IMR-90 (cell line): ENCODE results near the gene CCNJ. TPM values are rescaled to one million over a fixed set of nuclear protein-coding genes. Genes with fewer than 3 reads are reported as not detected.

ENCODE experiments used
- ATAC-seq: fragments of 200-7000 bp; cut with Tn5 transposase; 2 replicates; pipeline ENCODE4 v1.9.1; 2020; ENCODE audit warnings: low read depth, mild to moderate bottlenecking, moderate library complexity
- BruUV-seq: library from RNA; stranded (reverse); fragments of 400-500 nt; replicated peaks from 2 replicates; lab custom pipeline; 2021; lab: Mats Ljungman, UMichigan
- CTCF ChIA-PET: fragments of 300-600 bp; formaldehyde crosslinking; extraction: SDS; loops from one replicate; lab custom pipeline; 2021; ENCODE audit warnings: antibody characterized with exemption; lab: Yijun Ruan, JAX
- POLR2A ChIA-PET: fragments of 300-600 bp; sonication (Branson Sonifier 250); formaldehyde crosslinking; loops from one replicate; lab custom pipeline; 2022; ENCODE audit warnings: antibody characterized with exemption; ENCODE audit not compliant: unreplicated experiment; lab: Charles Lee
- DNase-seq: peaks from one replicate; pipeline ENCODE4 v3.0.0; 2013
- H2AFZ ChIP-seq: replicated peaks from 2 replicates; pipeline ENCODE3; 2013; ENCODE audit warnings: low read length, mild to moderate bottlenecking; ENCODE audit not compliant: poor library complexity
- H2AK5ac ChIP-seq: 2 replicates; pipeline ENCODE4 v1.6.1; 2013; ENCODE audit warnings: low read depth, low read length, inconsistent platforms
- H2AK9ac ChIP-seq: replicated peaks from 2 replicates; pipeline ENCODE3; 2013; ENCODE audit warnings: mild to moderate bottlenecking, low read depth, low read length, moderate library complexity; ENCODE audit not compliant: poor library complexity
- H2BK120ac ChIP-seq: 2 replicates; pipeline ENCODE4 v1.6.1; 2013; ENCODE audit warnings: low read depth, low read length, inconsistent platforms
- H2BK15ac ChIP-seq: 3 replicates; pipeline ENCODE4 v1.6.1; 2013; ENCODE audit warnings: low read depth, low read length, inconsistent platforms
- H2BK20ac ChIP-seq: 2 replicates; pipeline ENCODE4 v1.6.1; 2013; ENCODE audit warnings: low read depth, mild to moderate bottlenecking, inconsistent platforms, low read length, moderate library complexity
- H2BK5ac ChIP-seq: 2 replicates; pipeline ENCODE4 v1.6.1; 2013; ENCODE audit warnings: mild to moderate bottlenecking, low read depth, low read length, inconsistent platforms; ENCODE audit not compliant: poor library complexity, severe bottlenecking
- H3K14ac ChIP-seq: replicated peaks from 2 replicates; pipeline ENCODE4 v1.6.1; 2013; ENCODE audit warnings: low read depth, low read length, inconsistent platforms
- H3K18ac ChIP-seq: 2 replicates; pipeline ENCODE4 v1.6.1; 2013; ENCODE audit warnings: low read depth, low read length, control low read depth
- H3K23ac ChIP-seq: 2 replicates; pipeline ENCODE4 v1.6.1; 2013; ENCODE audit warnings: low read depth, low read length, inconsistent platforms
- H3K27ac ChIP-seq: 2 replicates; pipeline ENCODE4 v1.5.1; 2013; ENCODE audit warnings: mild to moderate bottlenecking, control low read depth, low read length; ENCODE audit not compliant: insufficient read depth
- H3K27me3 ChIP-seq: 2 replicates; pipeline ENCODE4 v1.6.1; 2013; ENCODE audit warnings: low read length; ENCODE audit not compliant: control insufficient read depth, insufficient read depth
- H3K36me3 ChIP-seq: 2 replicates; pipeline ENCODE4 v1.6.1; 2013; ENCODE audit warnings: low read length, mixed read lengths; ENCODE audit not compliant: control insufficient read depth, insufficient read depth
- H3K4ac ChIP-seq: 2 replicates; pipeline ENCODE4 v1.6.1; 2013; ENCODE audit warnings: low read depth, low read length, inconsistent platforms
- H3K4me1 ChIP-seq: 2 replicates; pipeline ENCODE4 v1.6.1; 2013; ENCODE audit warnings: low read length, mixed read lengths; ENCODE audit not compliant: control insufficient read depth, insufficient read depth
- H3K4me2 ChIP-seq: 2 replicates; pipeline ENCODE4 v1.6.1; 2013; ENCODE audit warnings: low read depth, mild to moderate bottlenecking, control low read depth, low read length, moderate library complexity
- H3K4me3 ChIP-seq: 2 replicates; pipeline ENCODE4 v1.5.1; 2013; ENCODE audit warnings: low read depth, mild to moderate bottlenecking, control low read depth, low read length, moderate library complexity; ENCODE audit not compliant: insufficient read depth
- H3K56ac ChIP-seq: 2 replicates; pipeline ENCODE4 v1.6.1; 2013; ENCODE audit warnings: low read length, inconsistent platforms; ENCODE audit not compliant: insufficient read depth; ENCODE audit errors: extremely low read depth
- H3K79me1 ChIP-seq, 2 experiments: 2 replicates each; pipeline ENCODE4 v1.6.1; 2013; ENCODE audit warnings: low read length in 2 of 2, inconsistent platforms in 1 of 2, low read depth in 1 of 2
- H3K9ac ChIP-seq: 2 replicates; pipeline ENCODE4 v1.6.1; 2013; ENCODE audit warnings: low read depth, low read length, control low read depth
- H3K9me1 ChIP-seq: 2 replicates; pipeline ENCODE4 v1.6.1; 2013; ENCODE audit warnings: low read length, inconsistent platforms; ENCODE audit not compliant: insufficient read depth
- H3K9me3 ChIP-seq: 2 replicates; pipeline ENCODE4 v1.6.1; 2013; ENCODE audit warnings: low read length; ENCODE audit not compliant: control insufficient read depth, insufficient read depth
- H4K20me1 ChIP-seq: 2 replicates; pipeline ENCODE4 v1.6.1; 2013; ENCODE audit warnings: low read length, inconsistent platforms; ENCODE audit not compliant: insufficient read depth
- H4K5ac ChIP-seq: 2 replicates; pipeline ENCODE4 v1.6.1; 2013; ENCODE audit warnings: mild to moderate bottlenecking, low read depth, low read length, control low read depth
- H4K8ac ChIP-seq, 2 experiments: 2 replicates each; pipeline ENCODE4 v1.6.1; 2013; ENCODE audit warnings: low read depth in 2 of 2, low read length in 2 of 2, control low read depth in 1 of 2, inconsistent platforms in 1 of 2
- H4K91ac ChIP-seq: 2 replicates; pipeline ENCODE4 v1.6.1; 2013; ENCODE audit warnings: low read depth, low read length, inconsistent platforms; ENCODE audit not compliant: insufficient read depth
- BHLHE40 ChIP-seq: fragments of 150-350 bp; IDR thresholded peaks from 2 replicates; pipeline ENCODE4 v1.6.1; 2016; ENCODE audit warnings: mild to moderate bottlenecking, low read depth, low read length
- CEBPB ChIP-seq: IDR thresholded peaks from 2 replicates; pipeline ENCODE4 v1.6.1; 2012; ENCODE audit warnings: low read depth, low read length, improper control_type of control experiment
- CHD1 ChIP-seq: IDR thresholded peaks from 2 replicates; pipeline ENCODE4 v1.6.1; 2012; ENCODE audit warnings: low read depth, low read length, improper control_type of control experiment
- FOS ChIP-seq: fragments of 150-350 bp; IDR thresholded peaks from 2 replicates; pipeline ENCODE4 v1.6.1; 2016; ENCODE audit warnings: low read depth, low read length
- MAFK ChIP-seq: IDR thresholded peaks from 2 replicates; pipeline ENCODE4 v1.6.1; 2012; ENCODE audit warnings: low read depth, low read length, improper control_type of control experiment
- MAZ ChIP-seq: IDR thresholded peaks from 2 replicates; pipeline ENCODE4 v1.6.1; 2012; ENCODE audit warnings: low read depth, mild to moderate bottlenecking, low read length, improper control_type of control experiment, moderate library complexity, borderline replicate concordance
- MXI1 ChIP-seq: IDR thresholded peaks from 2 replicates; pipeline ENCODE4 v1.6.1; 2012; ENCODE audit warnings: low read depth, mild to moderate bottlenecking, low read length, moderate library complexity, borderline replicate concordance
- NFE2L2 ChIP-seq: fragments of 150-350 bp; IDR thresholded peaks from 2 replicates; pipeline ENCODE4 v1.6.1; 2016; ENCODE audit warnings: low read depth, mild to moderate bottlenecking, low read length
- POLR2A ChIP-seq: IDR thresholded peaks from 2 replicates; pipeline ENCODE4 v1.6.1; 2012; ENCODE audit warnings: mild to moderate bottlenecking, low read depth, low read length
- RAD21 ChIP-seq: IDR thresholded peaks from 2 replicates; pipeline ENCODE4 v1.6.1; 2012; ENCODE audit warnings: low read length, improper control_type of control experiment
- RCOR1 ChIP-seq: IDR thresholded peaks from 2 replicates; pipeline ENCODE4 v1.6.1; 2012; ENCODE audit warnings: mild to moderate bottlenecking, low read length, improper control_type of control experiment; ENCODE audit not compliant: insufficient replicate concordance
- RFX5 ChIP-seq: IDR thresholded peaks from 2 replicates; pipeline ENCODE4 v1.8.0; 2012; ENCODE audit warnings: low read depth, mild to moderate bottlenecking, low read length, moderate library complexity
- SMC3 ChIP-seq: fragments of 150-350 bp; IDR thresholded peaks from 2 replicates; pipeline ENCODE4 v1.6.1; 2016; ENCODE audit warnings: low read depth, mild to moderate bottlenecking, antibody characterized with exemption, low read length, moderate library complexity
- WGBS, 2 experiments: methylation state at CpG; one replicate each; pipeline versions ENCODE4 v1.1.5 to v1.1.7; 2013; ENCODE audit warnings: missing lambda C conversion rate in 2 of 2; ENCODE audit not compliant: insufficient read length in 1 of 2; ENCODE audit errors: extremely low coverage in 2 of 2; 5-methylcytosine and 5-hydroxymethylcytosine counted together
- dilution Hi-C: fragments of 300-500 bp; cut with HindIII; formaldehyde crosslinking; loops from one replicate; pipeline ENCODE4 v1.14.3; 2018; ENCODE audit warnings: low sequenced_read_pairs; ENCODE audit not compliant: unreplicated experiment
- in situ Hi-C: fragments of 300-500 bp; cut with MboI; formaldehyde crosslinking; loops from 3 replicates; pipeline ENCODE4 v1.14.3; 2019; ENCODE audit warnings: low sequenced_read_pairs, inconsistent platforms, mixed read lengths
- intact Hi-C: fragments of 100-400 bp; cut with micrococcal nuclease; formaldehyde crosslinking; loops from 2 replicates; pipeline ENCODE4 v1.10.0; 2022
- polyA plus RNA-seq, 3 experiments: library from polyadenylated mRNA; depleted of rRNA; stranded (reverse); fragments of >200 nt; gene quantifications; 2 replicates each; pipeline ENCODE4 v1.2.3, GENCODE V29; 2012; ENCODE audit warnings: low replicate concordance in 1 of 3
- total RNA-seq: library from RNA; depleted of rRNA; stranded (reverse); fragments of >200 nt; gene quantifications from 2 replicates; pipeline ENCODE4 v1.2.3, GENCODE V29; 2012
- TF ChIP-seq, protein P1 (sequence below): fragments of 150-350 bp; IDR thresholded peaks from 2 replicates; pipeline ENCODE4 v1.6.1; 2017; ENCODE audit warnings: mild to moderate bottlenecking, antibody characterized with exemption, low read length, low read depth
- TF ChIP-seq, protein P2 (sequence below): fragments of 150-350 bp; IDR thresholded peaks from 2 replicates; pipeline ENCODE4 v1.6.1; 2016; ENCODE audit warnings: low read depth, mild to moderate bottlenecking, low read length, moderate library complexity, borderline replicate concordance
- TF ChIP-seq, protein P3 (sequence below): conservative IDR thresholded peaks from 2 replicates; pipeline ENCODE4 v1.5.1; 2012; ENCODE audit warnings: mild to moderate bottlenecking, low read depth, low read length, improper control_type of control experiment

The CCNJ gene
- total and polyA plus RNA-seq, 2 of the 4 experiments (the other 2 are of a cell fraction): 5.4 to 10.0 TPM

DNA sequence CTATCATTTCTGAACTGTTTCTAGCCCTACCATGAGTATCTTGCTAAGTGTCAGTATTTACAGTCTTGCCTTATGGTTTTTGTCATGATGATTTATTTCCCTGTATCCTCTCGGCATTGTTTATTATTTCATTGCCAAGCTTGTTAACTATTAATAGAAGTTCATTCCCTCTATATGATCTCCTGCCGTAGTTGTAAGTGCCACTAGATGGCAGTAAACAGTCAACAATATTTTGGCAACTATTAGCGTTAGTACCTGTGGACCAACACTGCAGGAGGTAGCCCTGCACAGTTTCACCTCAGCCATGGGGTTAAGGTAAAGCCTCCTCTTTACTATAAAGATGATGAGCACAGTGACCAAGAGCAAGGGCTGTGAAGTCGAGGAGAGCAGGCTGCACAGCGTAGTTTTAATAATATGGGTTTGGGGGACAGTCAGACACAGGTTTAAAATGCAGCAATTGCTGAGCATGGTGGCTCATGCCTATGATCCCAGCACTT is 26.1 kb upstream of the CCNJ start:
- no CpG with 5 or more reads among the region's 5 CpGs for WGBS, 2 experiments
- DNase-seq: peak; percentile 54

More for the DNA sequence above, 26.1 kb upstream of the CCNJ start:
- Histone ChIP-seq H2AK5ac (no peak overlapping the region), H4K91ac (no peak overlapping the region), H3K9me1 (no peaks in the 10 kb centered on the region), H2BK20ac (no peak overlapping the region), H4K5ac (no peak overlapping the region), H3K9ac (no peak overlapping the region), H3K18ac (no peak overlapping the region), H3K4me2 (no peak overlapping the region), H3K14ac (no peak overlapping the region), H3K9me3 (no peaks in the 10 kb centered on the region), H3K36me3 (no peaks in the 10 kb centered on the region), H3K56ac (no peak overlapping the region), H3K4me1 (no peaks in the 10 kb centered on the region), H2AFZ (peak overlapping the region; percentile 64), H3K79me1 (no peaks in the 10 kb centered on the region), H4K8ac (no peak overlapping the region), H2AK9ac (no peak overlapping the region), H3K27ac (no peak overlapping the region), H3K4me3 (no peak overlapping the region), H2BK5ac (no peak overlapping the region), H3K23ac (no peak overlapping the region), H2BK15ac (no peak overlapping the region), H3K27me3 (peaks cover 8% of the 10 kb centered on the region), H4K20me1 (no peaks in the 10 kb centered on the region), H2BK120ac (no peak overlapping the region), H3K4ac (no peak overlapping the region)
- intact Hi-C loops: loop anchor here (1.0 kb wide), 2 partner anchors 276 to 323 kb away; no protein-coding TSS in a partner anchor
- TF ChIP-seq, protein P1, sequence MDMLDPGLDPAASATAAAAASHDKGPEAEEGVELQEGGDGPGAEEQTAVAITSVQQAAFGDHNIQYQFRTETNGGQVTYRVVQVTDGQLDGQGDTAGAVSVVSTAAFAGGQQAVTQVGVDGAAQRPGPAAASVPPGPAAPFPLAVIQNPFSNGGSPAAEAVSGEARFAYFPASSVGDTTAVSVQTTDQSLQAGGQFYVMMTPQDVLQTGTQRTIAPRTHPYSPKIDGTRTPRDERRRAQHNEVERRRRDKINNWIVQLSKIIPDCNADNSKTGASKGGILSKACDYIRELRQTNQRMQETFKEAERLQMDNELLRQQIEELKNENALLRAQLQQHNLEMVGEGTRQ: no peak
- no peak for TF ChIP-seq RCOR1
- no peak for TF ChIP-seq POLR2A
- TF ChIP-seq BHLHE40: no peak
- no peak for TF ChIP-seq CEBPB
- TF ChIP-seq MAZ: no peak
- no peak for TF ChIP-seq CHD1
- TF ChIP-seq RAD21: peak; percentile 73
- peak; percentile 61 for TF ChIP-seq SMC3
- no peak for TF ChIP-seq RFX5
- no peak for TF ChIP-seq FOS
- no peak for TF ChIP-seq MXI1
- TF ChIP-seq, protein P2, sequence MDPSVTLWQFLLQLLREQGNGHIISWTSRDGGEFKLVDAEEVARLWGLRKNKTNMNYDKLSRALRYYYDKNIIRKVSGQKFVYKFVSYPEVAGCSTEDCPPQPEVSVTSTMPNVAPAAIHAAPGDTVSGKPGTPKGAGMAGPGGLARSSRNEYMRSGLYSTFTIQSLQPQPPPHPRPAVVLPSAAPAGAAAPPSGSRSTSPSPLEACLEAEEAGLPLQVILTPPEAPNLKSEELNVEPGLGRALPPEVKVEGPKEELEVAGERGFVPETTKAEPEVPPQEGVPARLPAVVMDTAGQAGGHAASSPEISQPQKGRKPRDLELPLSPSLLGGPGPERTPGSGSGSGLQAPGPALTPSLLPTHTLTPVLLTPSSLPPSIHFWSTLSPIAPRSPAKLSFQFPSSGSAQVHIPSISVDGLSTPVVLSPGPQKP: no peak
- TF ChIP-seq, protein P3, sequence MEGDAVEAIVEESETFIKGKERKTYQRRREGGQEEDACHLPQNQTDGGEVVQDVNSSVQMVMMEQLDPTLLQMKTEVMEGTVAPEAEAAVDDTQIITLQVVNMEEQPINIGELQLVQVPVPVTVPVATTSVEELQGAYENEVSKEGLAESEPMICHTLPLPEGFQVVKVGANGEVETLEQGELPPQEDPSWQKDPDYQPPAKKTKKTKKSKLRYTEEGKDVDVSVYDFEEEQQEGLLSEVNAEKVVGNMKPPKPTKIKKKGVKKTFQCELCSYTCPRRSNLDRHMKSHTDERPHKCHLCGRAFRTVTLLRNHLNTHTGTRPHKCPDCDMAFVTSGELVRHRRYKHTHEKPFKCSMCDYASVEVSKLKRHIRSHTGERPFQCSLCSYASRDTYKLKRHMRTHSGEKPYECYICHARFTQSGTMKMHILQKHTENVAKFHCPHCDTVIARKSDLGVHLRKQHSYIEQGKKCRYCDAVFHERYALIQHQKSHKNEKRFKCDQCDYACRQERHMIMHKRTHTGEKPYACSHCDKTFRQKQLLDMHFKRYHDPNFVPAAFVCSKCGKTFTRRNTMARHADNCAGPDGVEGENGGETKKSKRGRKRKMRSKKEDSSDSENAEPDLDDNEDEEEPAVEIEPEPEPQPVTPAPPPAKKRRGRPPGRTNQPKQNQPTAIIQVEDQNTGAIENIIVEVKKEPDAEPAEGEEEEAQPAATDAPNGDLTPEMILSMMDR: peak; percentile 79
- TF ChIP-seq NFE2L2: no peak
- no peak for TF ChIP-seq MAFK
- in situ Hi-C loops: no loop called here
- dilution Hi-C loops: no loop called here
- ATAC-seq: peak; percentile 89
- ChIA-PET POLR2A (interaction anchor here (0.8 kb wide), 1 partner anchor 13 kb away, joined by 3 read pairs; no protein-coding TSS in a partner anchor), CTCF (interaction anchor here (0.6 to 1.7 kb wide), 16 partner anchors 9 to 377 kb away, joined by 3 to 8 read pairs (median 4); partner anchors contain the start of gene CC2D2B)
- BruUV-seq: no TSS peak
